HG02759 (cell line): ENCODE results near the gene TEX2.
"Not testable (repeated sequence)": the region's sequence is repeated elsewhere in the genome, so short reads cannot be mapped to it uniquely, and the experiment has no call there.

Experiments
- ATAC-seq: cut with Tn5 transposase; IDR thresholded peaks from one replicate; pipeline ENCODE4 v1.9.1; 2021; ENCODE audit warnings: mild to moderate bottlenecking, moderate library complexity; ENCODE audit not compliant: unreplicated experiment

Gene TEX2

GRCh38 chr17:64240741-64241347, 22.2 kb downstream of the TEX2 start:
- no peak for ATAC-seq

GRCh38 chr17:64240261-64240740, 22.8 kb downstream of the TEX2 start:
- no peak for ATAC-seq

- ATAC-seq = not testable (repeated sequence)
Measured at GRCh38 chr17:64238449-64238848, 24.6 kb downstream of the TEX2 start.

- ATAC-seq = no peak
Measured at GRCh38 chr17:64236827-64237403, 26.1 kb downstream of the TEX2 start.

- no peak for ATAC-seq
Measured at GRCh38 chr17:64234961-64235360, 28.1 kb downstream of the TEX2 start.

- no peak for ATAC-seq
Measured at GRCh38 chr17:64232466-64233262, 30.4 kb downstream of the TEX2 start.

- ATAC-seq = no peak
Measured at GRCh38 chr17:64231567-64232141, 31.4 kb downstream of the TEX2 start.

GRCh38 chr17:64230791-64231408, 32.2 kb downstream of the TEX2 start:
- no peak for ATAC-seq

GRCh38 chr17:64229815-64230728, 33.0 kb downstream of the TEX2 start:
- no peak for ATAC-seq

GRCh38 chr17:64226132-64226531, 36.9 kb downstream of the TEX2 start:
- ATAC-seq = no peak

- no peak for ATAC-seq
Measured at GRCh38 chr17:64225410-64225809, 37.6 kb downstream of the TEX2 start.

- no peak for ATAC-seq
Measured at GRCh38 chr17:64223931-64224629, 39.0 kb downstream of the TEX2 start.

- ATAC-seq = no peak
Measured at GRCh38 chr17:64223283-64223682, 39.8 kb downstream of the TEX2 start.

GRCh38 chr17:64221679-64222078, 41.4 kb downstream of the TEX2 start:
- ATAC-seq = no peak

- not testable (repeated sequence) for ATAC-seq
Measured at GRCh38 chr17:64220604-64221003, 42.5 kb downstream of the TEX2 start.

GRCh38 chr17:64219571-64219970, 43.5 kb downstream of the TEX2 start:
- ATAC-seq = no peak

GRCh38 chr17:64218066-64218465, 45.0 kb downstream of the TEX2 start:
- peak; percentile 67 for ATAC-seq

- peak; percentile 16 for ATAC-seq
Measured at GRCh38 chr17:64217249-64217691, 45.8 kb downstream of the TEX2 start.
